Parathyroid adenoma (tissue), 2 donors: Measurements from ENCODE around the gene GNG12.

ENCODE experiments used
- H2AFZ ChIP-seq: fragments of 300-600 bp; sonication (generic); one replicate; pipeline ENCODE4 v1.7.0; 2017; ENCODE audit warnings: antibody characterized with exemption, mild to moderate bottlenecking
- H3K27ac ChIP-seq: fragments of 300-600 bp; sonication (generic); one replicate; pipeline ENCODE4 v1.7.0; 2017
- H3K27me3 ChIP-seq: fragments of 300-600 bp; sonication (generic); one replicate; pipeline ENCODE4 v1.7.0; 2017; ENCODE audit warnings: low read length; ENCODE audit not compliant: control insufficient read depth, insufficient read depth
- H3K36me3 ChIP-seq: fragments of 300-600 bp; sonication (generic); one replicate; pipeline ENCODE4 v1.7.0; 2017; ENCODE audit warnings: low read length; ENCODE audit not compliant: control insufficient read depth, insufficient read depth
- H3K4me1 ChIP-seq: fragments of 300-600 bp; sonication (generic); one replicate; pipeline ENCODE4 v1.7.0; 2017; ENCODE audit warnings: control low read depth
- H3K4me2 ChIP-seq: fragments of 300-600 bp; sonication (generic); one replicate; pipeline ENCODE4 v1.7.0; 2017; ENCODE audit warnings: low read length
- H3K4me3 ChIP-seq: fragments of 300-600 bp; sonication (generic); one replicate; pipeline ENCODE4 v1.7.0; 2017; ENCODE audit warnings: low read depth, low read length
- H3K79me2 ChIP-seq: fragments of 300-600 bp; sonication (generic); one replicate; pipeline ENCODE4 v1.7.0; 2017; ENCODE audit warnings: control low read depth
- H3K9ac ChIP-seq: fragments of 300-600 bp; sonication (generic); one replicate; pipeline ENCODE4 v1.7.0; 2017; ENCODE audit warnings: mild to moderate bottlenecking
- H3K9me3 ChIP-seq: fragments of 300-600 bp; sonication (generic); one replicate; pipeline ENCODE4 v1.7.0; 2017; ENCODE audit warnings: low read length; ENCODE audit not compliant: control insufficient read depth
- CTCF ChIP-seq: fragments of 300-600 bp; sonication (generic); IDR thresholded peaks from one replicate; pipeline ENCODE4 v1.7.0; 2017; ENCODE audit warnings: antibody characterized with exemption, mild to moderate bottlenecking
- donor health status: primary hyperparathyroidism.

GNG12 gene

GRCh38 chr1:67851800-67852199 lies 18.5 kb upstream of the GNG12 start:
- Histone ChIP-seq H3K27me3 (no peaks in the 10 kb centered on the region), H3K4me3 (no peak overlapping the region), H3K27ac (no peak overlapping the region), H3K9ac (no peak overlapping the region), H3K79me2 (peaks cover 3% of the 10 kb centered on the region), H3K9me3 (no peaks in the 10 kb centered on the region), H2AFZ (no peak overlapping the region), H3K36me3 (no peaks in the 10 kb centered on the region), H3K4me2 (no peak overlapping the region), H3K4me1 (no peaks in the 10 kb centered on the region)
- no peak for TF ChIP-seq CTCF

- Histone ChIP-seq H3K27me3 (no peaks in the 10 kb centered on the region), H3K9ac (no peak overlapping the region), H3K4me3 (no peak overlapping the region), H3K79me2 (peaks cover 3% of the 10 kb centered on the region), H2AFZ (no peak overlapping the region), H3K36me3 (no peaks in the 10 kb centered on the region), H3K4me1 (no peaks in the 10 kb centered on the region), H3K4me2 (no peak overlapping the region), H3K27ac (no peak overlapping the region), H3K9me3 (no peaks in the 10 kb centered on the region)
- no peak for TF ChIP-seq CTCF
Observed at GRCh38 chr1:67850611-67851075, 17.4 kb upstream of the GNG12 start.

- Histone ChIP-seq H3K4me2 (no peak overlapping the region), H3K27me3 (no peaks in the 10 kb centered on the region), H3K4me3 (no peak overlapping the region), H3K4me1 (no peaks in the 10 kb centered on the region), H3K27ac (no peak overlapping the region), H3K9ac (no peak overlapping the region), H3K9me3 (no peaks in the 10 kb centered on the region), H3K79me2 (peaks cover 3% of the 10 kb centered on the region), H2AFZ (no peak overlapping the region), H3K36me3 (no peaks in the 10 kb centered on the region)
- peak; percentile 45 for TF ChIP-seq CTCF
Observed at GRCh38 chr1:67850151-67850551, 16.9 kb upstream of the GNG12 start.

GRCh38 chr1:67847466-67847865 lies 14.2 kb upstream of the GNG12 start:
- Histone ChIP-seq H3K27ac (no peak overlapping the region), H2AFZ (no peak overlapping the region), H3K4me3 (no peak overlapping the region), H3K36me3 (no peaks in the 10 kb centered on the region), H3K4me2 (no peak overlapping the region), H3K9ac (no peak overlapping the region), H3K4me1 (no peaks in the 10 kb centered on the region), H3K79me2 (peaks cover 3% of the 10 kb centered on the region), H3K9me3 (no peaks in the 10 kb centered on the region), H3K27me3 (no peaks in the 10 kb centered on the region)
- TF ChIP-seq CTCF = no peak

GRCh38 chr1:67846538-67846937 lies 13.3 kb upstream of the GNG12 start:
- Histone ChIP-seq H3K27ac (no peak overlapping the region), H3K4me3 (no peak overlapping the region), H3K36me3 (no peaks in the 10 kb centered on the region), H3K4me1 (no peaks in the 10 kb centered on the region), H3K9me3 (no peaks in the 10 kb centered on the region), H3K9ac (no peak overlapping the region), H3K27me3 (no peaks in the 10 kb centered on the region), H3K79me2 (peaks cover 3% of the 10 kb centered on the region), H3K4me2 (no peak overlapping the region), H2AFZ (no peak overlapping the region)
- TF ChIP-seq CTCF = no peak
